ENCODE measurements around the gene ACOXL.

The ACOXL gene

DNA sequence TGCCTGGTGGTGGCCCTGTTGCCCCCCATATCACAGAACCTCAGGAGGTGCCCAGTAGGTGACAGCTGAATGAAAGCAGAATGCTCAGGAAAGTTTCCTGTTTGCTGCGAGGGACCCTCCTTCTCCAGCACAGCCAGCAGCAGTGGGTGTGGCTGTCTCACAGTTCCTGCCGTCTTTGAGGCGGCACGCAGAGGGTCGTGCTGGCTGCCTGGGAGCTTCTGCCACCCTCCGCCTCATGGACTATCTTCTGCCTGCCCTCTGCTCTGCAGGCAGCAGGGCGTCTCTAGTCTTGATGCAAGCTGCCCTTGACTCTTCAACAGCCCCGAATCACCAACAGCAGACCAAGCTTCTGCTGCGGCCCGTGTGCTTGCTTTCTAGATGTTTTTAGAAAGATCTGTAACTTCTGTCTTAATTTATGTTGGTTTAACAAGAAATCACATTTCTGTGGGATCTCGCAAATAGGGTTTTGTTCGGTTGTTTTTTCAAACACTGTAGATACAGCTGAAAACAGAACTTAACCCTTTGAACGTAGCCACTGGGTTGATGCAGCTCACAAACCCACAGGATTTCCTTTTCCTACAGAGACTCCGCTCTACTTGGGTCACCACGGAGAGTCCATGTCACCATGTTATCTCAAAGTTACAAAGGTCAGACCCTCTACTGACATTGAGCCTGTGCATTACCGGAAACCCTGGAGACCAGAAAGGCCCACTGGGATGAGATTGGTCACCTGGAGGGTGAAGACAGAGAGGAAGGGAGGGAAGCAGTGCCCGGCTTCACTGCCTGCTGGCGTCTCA, 144.9 kb downstream of the ACOXL start:
- H4K20me1 ChIP-seq (ENCODE audit: low read depth, low read length), result no peaks in the 10 kb centered on the region
- H3K9ac ChIP-seq (ENCODE audit: low read length), result no peak overlapping the region
- H3K4me3 ChIP-seq (ENCODE audit: insufficient read depth, low read length, poor library complexity, severe bottlenecking), result no peak overlapping the region
- TF ChIP-seq EZH2phosphoT487 (conservative IDR thresholded peaks at IDR 0.05; ENCODE audit: low read length), result no peak
- TF ChIP-seq, protein P1, sequence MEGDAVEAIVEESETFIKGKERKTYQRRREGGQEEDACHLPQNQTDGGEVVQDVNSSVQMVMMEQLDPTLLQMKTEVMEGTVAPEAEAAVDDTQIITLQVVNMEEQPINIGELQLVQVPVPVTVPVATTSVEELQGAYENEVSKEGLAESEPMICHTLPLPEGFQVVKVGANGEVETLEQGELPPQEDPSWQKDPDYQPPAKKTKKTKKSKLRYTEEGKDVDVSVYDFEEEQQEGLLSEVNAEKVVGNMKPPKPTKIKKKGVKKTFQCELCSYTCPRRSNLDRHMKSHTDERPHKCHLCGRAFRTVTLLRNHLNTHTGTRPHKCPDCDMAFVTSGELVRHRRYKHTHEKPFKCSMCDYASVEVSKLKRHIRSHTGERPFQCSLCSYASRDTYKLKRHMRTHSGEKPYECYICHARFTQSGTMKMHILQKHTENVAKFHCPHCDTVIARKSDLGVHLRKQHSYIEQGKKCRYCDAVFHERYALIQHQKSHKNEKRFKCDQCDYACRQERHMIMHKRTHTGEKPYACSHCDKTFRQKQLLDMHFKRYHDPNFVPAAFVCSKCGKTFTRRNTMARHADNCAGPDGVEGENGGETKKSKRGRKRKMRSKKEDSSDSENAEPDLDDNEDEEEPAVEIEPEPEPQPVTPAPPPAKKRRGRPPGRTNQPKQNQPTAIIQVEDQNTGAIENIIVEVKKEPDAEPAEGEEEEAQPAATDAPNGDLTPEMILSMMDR (IDR thresholded peaks at IDR 0.05; ENCODE audit: insufficient read depth, low read length, poor library complexity, severe bottlenecking), result no peak
- no peaks in the 10 kb centered on the region for H3K9me2 ChIP-seq (replicated peaks; ENCODE audit: insufficient read depth, low read length)
- H3K79me2 ChIP-seq (ENCODE audit: insufficient read depth, low read length), result no peaks in the 10 kb centered on the region
- no peaks in the 10 kb centered on the region for H3K36me3 ChIP-seq (ENCODE audit: low read length)
- H3K9me3 ChIP-seq (ENCODE audit: insufficient read depth, low read length), result no peaks in the 10 kb centered on the region
- no peak overlapping the region for H3K27ac ChIP-seq (ENCODE audit: low read depth, low read length)
- no peaks in the 10 kb centered on the region for H3F3A ChIP-seq (ENCODE audit: insufficient read depth)
- H2AFZ ChIP-seq (ENCODE audit: low read depth, low read length, severe bottlenecking), result no peak overlapping the region
- no peak overlapping the region for H3K4me2 ChIP-seq (ENCODE audit: low read depth, low read length, poor library complexity, severe bottlenecking)
- no peaks in the 10 kb centered on the region for H3K27me3 ChIP-seq (ENCODE audit: low read length)

DNA sequence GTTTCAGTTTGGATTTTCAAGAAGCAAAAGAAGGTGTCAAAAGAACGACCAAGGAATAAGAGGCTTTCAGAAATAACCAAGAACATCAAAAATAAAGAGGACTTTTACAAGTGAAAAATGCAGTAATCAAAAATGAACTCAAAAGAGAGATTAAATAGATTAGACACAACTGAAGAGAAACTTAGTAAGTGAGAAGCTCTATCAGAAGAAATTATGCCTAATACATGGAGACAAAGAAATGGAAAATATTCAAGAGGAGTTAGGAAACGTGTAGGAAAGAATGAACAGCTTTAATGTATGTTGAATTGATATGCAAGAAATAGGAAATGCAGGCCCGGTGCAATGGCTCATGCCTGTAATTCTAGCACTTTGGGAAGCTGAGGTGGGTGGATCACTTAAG, 145.8 kb downstream of the ACOXL start:
- no peaks in the 10 kb centered on the region for H3K27me3 ChIP-seq (ENCODE audit: low read length)
- TF ChIP-seq, protein P1 (IDR thresholded peaks at IDR 0.05; ENCODE audit: insufficient read depth, low read length, poor library complexity, severe bottlenecking), result no peak
- no peak for TF ChIP-seq EZH2phosphoT487 (conservative IDR thresholded peaks at IDR 0.05; ENCODE audit: low read length)
- H3K79me2 ChIP-seq (ENCODE audit: insufficient read depth, low read length), result no peaks in the 10 kb centered on the region
- H3K4me2 ChIP-seq (ENCODE audit: low read depth, low read length, poor library complexity, severe bottlenecking), result no peak overlapping the region
- no peaks in the 10 kb centered on the region for H3F3A ChIP-seq (ENCODE audit: insufficient read depth)
- H3K9me3 ChIP-seq (ENCODE audit: insufficient read depth, low read length), result no peaks in the 10 kb centered on the region
- no peak overlapping the region for H3K9ac ChIP-seq (ENCODE audit: low read length)
- no peak overlapping the region for H3K4me3 ChIP-seq (ENCODE audit: insufficient read depth, low read length, poor library complexity, severe bottlenecking)
- H3K9me2 ChIP-seq (replicated peaks; ENCODE audit: insufficient read depth, low read length), result no peaks in the 10 kb centered on the region
- no peaks in the 10 kb centered on the region for H3K36me3 ChIP-seq (ENCODE audit: low read length)
- H4K20me1 ChIP-seq (ENCODE audit: low read depth, low read length), result no peaks in the 10 kb centered on the region
- H2AFZ ChIP-seq (ENCODE audit: low read depth, low read length, severe bottlenecking), result no peak overlapping the region
- no peak overlapping the region for H3K27ac ChIP-seq (ENCODE audit: low read depth, low read length)

DNA sequence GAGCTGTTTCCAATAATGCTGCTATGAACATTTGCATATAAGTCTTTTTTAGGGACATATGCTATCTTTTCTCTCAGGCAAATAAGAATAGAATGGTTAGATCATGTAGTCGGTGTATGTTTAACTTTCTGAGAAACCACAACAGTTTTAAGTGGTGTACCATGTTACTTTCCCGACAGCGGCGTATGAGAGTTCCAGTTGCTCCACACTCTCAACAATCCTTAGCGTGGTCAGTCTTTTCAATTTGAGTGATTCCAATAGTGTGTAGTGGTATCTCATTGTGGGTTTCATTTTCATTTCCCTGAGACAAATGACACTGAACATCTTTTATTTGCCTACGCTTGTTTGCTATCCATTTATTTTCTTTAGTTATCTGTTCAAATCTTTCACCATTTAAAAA, 149.5 kb downstream of the ACOXL start:
- Histone ChIP-seq H3K9me3 (ENCODE audit: insufficient read depth, low read length) (no peaks in the 10 kb centered on the region), H3K27ac (ENCODE audit: low read depth, low read length) (no peak overlapping the region), H3K36me3 (ENCODE audit: low read length) (no peaks in the 10 kb centered on the region), H3K4me3 (ENCODE audit: insufficient read depth, low read length, poor library complexity, severe bottlenecking) (no peak overlapping the region), H3K27me3 (ENCODE audit: low read length) (no peaks in the 10 kb centered on the region), H2AFZ (ENCODE audit: low read depth, low read length, severe bottlenecking) (no peak overlapping the region), H3F3A (ENCODE audit: insufficient read depth) (no peaks in the 10 kb centered on the region), H3K9me2 (replicated peaks; ENCODE audit: insufficient read depth, low read length) (no peaks in the 10 kb centered on the region), H3K9ac (ENCODE audit: low read length) (no peak overlapping the region), H3K4me2 (ENCODE audit: low read depth, low read length, poor library complexity, severe bottlenecking) (no peak overlapping the region), H4K20me1 (ENCODE audit: low read depth, low read length) (no peaks in the 10 kb centered on the region), H3K79me2 (ENCODE audit: insufficient read depth, low read length) (no peaks in the 10 kb centered on the region)
- TF ChIP-seq, protein P1 (IDR thresholded peaks at IDR 0.05; ENCODE audit: insufficient read depth, low read length, poor library complexity, severe bottlenecking), result no peak
- no peak for TF ChIP-seq EZH2phosphoT487 (conservative IDR thresholded peaks at IDR 0.05; ENCODE audit: low read length)
